Activated CD4-positive, CD25-positive, alpha-beta regulatory T cell treated with anti-CD3 and anti-CD28 coated beads, Interleukin-2, amount 50 U/mL, for 24 hours (primary cell): ENCODE results near the gene TMEM18.
"Not testable (repeated sequence)": the region's sequence is repeated elsewhere in the genome, so short reads cannot be mapped to it uniquely, and the experiment has no call there.

Source experiments
- ATAC-seq, 2 donors: fragments of 150-1000 bp; cut with Tn5 transposase; one replicate each; pipeline ENCODE4 v1.10.0; 2021; ENCODE audit warnings: mild to moderate bottlenecking in 1 of 2, moderate library complexity in 1 of 2

Gene TMEM18

GRCh38 chr2:692767-693166 is 15.6 kb upstream of the TMEM18 start:
- no peak for ATAC-seq

GRCh38 chr2:691821-692761 is 14.9 kb upstream of the TMEM18 start:
- ATAC-seq = no peak

GRCh38 chr2:690799-691198 is 13.6 kb upstream of the TMEM18 start:
- ATAC-seq = no peak

- ATAC-seq = no peak
These were observed 12.8 kb upstream of the TMEM18 start for GRCh38 chr2:689877-690510.

GRCh38 chr2:689237-689636 is 12.0 kb upstream of the TMEM18 start:
- ATAC-seq = no peak

- no peak for ATAC-seq
These were observed 11.4 kb upstream of the TMEM18 start for GRCh38 chr2:688504-689076.

GRCh38 chr2:685421-685820 is 8.2 kb upstream of the TMEM18 start:
- no peak for ATAC-seq

GRCh38 chr2:684913-685312 is 7.7 kb upstream of the TMEM18 start:
- ATAC-seq = not testable (repeated sequence)

GRCh38 chr2:682226-682625 is 5.0 kb upstream of the TMEM18 start:
- no peak for ATAC-seq

- no peak for ATAC-seq
These were observed 4.1 kb upstream of the TMEM18 start for GRCh38 chr2:681312-681711.

GRCh38 chr2:680496-680895 is 3.3 kb upstream of the TMEM18 start:
- ATAC-seq = no peak

GRCh38 chr2:678964-679363 is 1.8 kb upstream of the TMEM18 start:
- ATAC-seq = no peak

- no peak for ATAC-seq
These were observed 849 bp upstream of the TMEM18 start for GRCh38 chr2:677959-678550.

- ATAC-seq = peak; percentile 78 to 81
These were observed 555 bp downstream of the TMEM18 start for GRCh38 chr2:676647-677055.

GRCh38 chr2:675982-676646 is 1.1 kb downstream of the TMEM18 start:
- ATAC-seq = peak; percentile 12

- ATAC-seq = no peak
These were observed 1.7 kb downstream of the TMEM18 start for GRCh38 chr2:675460-675859.

GRCh38 chr2:675051-675450 is 2.2 kb downstream of the TMEM18 start:
- no peak for ATAC-seq

- ATAC-seq = no peak
These were observed 2.8 kb downstream of the TMEM18 start for GRCh38 chr2:674321-674985.

- ATAC-seq = no peak
These were observed 3.4 kb downstream of the TMEM18 start for GRCh38 chr2:673615-674320.

GRCh38 chr2:673016-673415 is 4.2 kb downstream of the TMEM18 start:
- no peak for ATAC-seq

GRCh38 chr2:672606-672905 is 4.7 kb downstream of the TMEM18 start:
- no peak for ATAC-seq
